ENCODE measurements around the gene USP43. TPM values are rescaled to one million over a fixed set of nuclear protein-coding genes. Genes with fewer than 3 reads are reported as not detected.

The USP43 gene
- total RNA-seq, 4 donors from 2014 or later, result 14.9 to 26.9 (median 20.0) TPM

GRCh38 chr17:9684955-9685621 lies 39.8 kb downstream of the USP43 start:
- H3K4me3 ChIP-seq, result no peak overlapping the region
- intact Hi-C loops (cut with DNase I; ENCODE audit: low total_unique reads) (no loop called here), in situ Hi-C loops (cut with MboI; ENCODE audit: low pct_ligation_motif_present in 1 of 4, low pct_unique_long_range_greater_than_20kb in 1 of 4, low sequenced_read_pairs in 3 of 4) (no loop called here)
- no peak overlapping the region for H3K27ac ChIP-seq
- TF ChIP-seq POLR2AphosphoS5 (IDR thresholded peaks at IDR 0.05) (no peak), POLR2A (IDR thresholded peaks at IDR 0.05) (no peak), CTCF (IDR thresholded peaks at IDR 0.05) (no peak), EP300 (IDR thresholded peaks at IDR 0.05; ENCODE audit: low read depth) (no peak)
- no peaks in the 10 kb centered on the region for H3K27me3 ChIP-seq
- WGBS, 2 donors (ENCODE audit: low coverage in 1 of 2), result 88 to 92% methylated on average over 4 to 10 of the region's 10 CpGs
- no peaks in the 10 kb centered on the region for H3K36me3 ChIP-seq
- H3K9me3 ChIP-seq, result no peaks in the 10 kb centered on the region
- no peaks in the 10 kb centered on the region for H3K4me1 ChIP-seq
- no peak for DNase-seq

DNA sequence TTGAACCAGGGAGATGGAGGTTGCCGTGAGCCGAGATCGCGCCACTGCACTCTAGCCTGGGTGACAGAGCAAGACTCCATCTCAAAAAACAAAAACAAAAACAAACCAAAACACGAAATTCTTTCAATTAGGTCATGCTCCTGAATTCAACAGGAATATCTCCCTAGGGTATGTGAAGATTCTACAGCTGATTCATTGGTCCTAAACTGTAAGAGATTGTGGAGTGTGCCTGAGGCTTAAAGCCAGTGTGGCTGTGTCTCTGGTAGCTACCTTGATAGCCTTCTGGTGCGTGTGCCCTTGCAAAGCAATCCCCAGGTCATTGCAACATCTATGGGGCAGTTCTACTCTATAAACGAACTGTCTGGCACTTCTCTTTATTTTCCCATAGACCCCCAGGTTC lies 48.4 kb downstream of the USP43 start:
- H3K27me3 ChIP-seq, result no peaks in the 10 kb centered on the region
- no peaks in the 10 kb centered on the region for H3K4me1 ChIP-seq
- no peak overlapping the region for H3K27ac ChIP-seq
- no peak for TF ChIP-seq POLR2A (IDR thresholded peaks at IDR 0.05)
- no peak for TF ChIP-seq CTCF (IDR thresholded peaks at IDR 0.05)
- no peak for TF ChIP-seq EP300 (IDR thresholded peaks at IDR 0.05; ENCODE audit: low read depth)
- no peak for TF ChIP-seq POLR2AphosphoS5 (IDR thresholded peaks at IDR 0.05)
- no peak overlapping the region for H3K4me3 ChIP-seq
- WGBS, 2 donors (ENCODE audit: low coverage in 1 of 2), result 85 to 100% methylated on average over 1 to 7 of the region's 7 CpGs
- in situ Hi-C loops (cut with MboI; ENCODE audit: low pct_ligation_motif_present in 1 of 4, low pct_unique_long_range_greater_than_20kb in 1 of 4, low sequenced_read_pairs in 3 of 4), result no loop called here
- no peak for DNase-seq
- intact Hi-C loops (cut with DNase I; ENCODE audit: low total_unique reads), result no loop called here
- no peaks in the 10 kb centered on the region for H3K9me3 ChIP-seq
- peaks cover 0 to 4% (median 0%) of the 10 kb centered on the region in 4 donors for H3K36me3 ChIP-seq

DNA sequence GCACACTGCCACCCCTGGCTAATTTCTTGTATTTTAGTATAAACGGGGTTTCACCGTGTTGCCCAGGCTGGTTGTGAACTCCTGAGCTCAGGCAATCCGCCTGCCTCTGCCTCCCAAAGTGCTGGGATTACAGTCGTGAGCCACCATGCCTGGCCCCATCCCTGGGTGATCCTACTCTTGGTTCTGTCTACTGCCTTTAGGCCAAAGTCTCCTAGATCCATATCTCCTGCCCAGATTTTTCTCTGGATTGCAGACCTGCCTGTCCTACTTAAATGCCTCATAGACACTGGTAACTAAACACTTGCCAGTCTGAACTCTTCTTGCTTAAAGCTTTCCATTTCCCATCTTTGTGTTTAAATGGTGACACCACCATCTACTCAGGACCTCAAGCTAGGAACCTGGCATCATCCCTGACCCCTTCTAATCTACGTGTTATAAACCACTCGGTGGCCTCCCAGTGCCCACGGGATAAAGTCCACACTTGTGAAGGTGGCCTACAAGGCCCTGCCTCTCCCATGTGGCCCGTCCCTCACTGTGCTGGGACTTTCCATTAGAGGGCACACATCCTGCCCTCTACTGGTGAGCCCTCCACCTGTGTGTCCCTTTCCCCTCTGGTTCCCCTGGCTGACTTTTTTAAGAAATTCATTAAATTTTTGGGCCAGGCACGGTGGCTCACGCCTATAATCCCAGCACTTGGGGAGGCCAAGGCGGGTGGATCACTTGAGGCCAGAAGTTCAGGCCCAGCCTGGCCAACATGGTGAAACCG lies 51.1 kb downstream of the USP43 start:
- WGBS, 2 donors (ENCODE audit: low coverage in 1 of 2), result 87 to 88% methylated on average over 6 to 12 of the region's 12 CpGs
- Histone ChIP-seq H3K27me3 (no peaks in the 10 kb centered on the region), H3K4me3 (no peak overlapping the region), H3K27ac (no peak overlapping the region), H3K36me3 (peaks cover 0 to 4% (median 0%) of the 10 kb centered on the region in 4 donors), H3K9me3 (no peaks in the 10 kb centered on the region), H3K4me1 (no peaks in the 10 kb centered on the region)
- TF ChIP-seq POLR2AphosphoS5 (IDR thresholded peaks at IDR 0.05), result no peak
- no peak for TF ChIP-seq CTCF (IDR thresholded peaks at IDR 0.05)
- TF ChIP-seq EP300 (IDR thresholded peaks at IDR 0.05; ENCODE audit: low read depth), result no peak
- TF ChIP-seq POLR2A (IDR thresholded peaks at IDR 0.05), result no peak
- no peak for DNase-seq
- intact Hi-C loops (cut with DNase I; ENCODE audit: low total_unique reads), result no loop called here
- in situ Hi-C loops (cut with MboI; ENCODE audit: low pct_ligation_motif_present in 1 of 4, low pct_unique_long_range_greater_than_20kb in 1 of 4, low sequenced_read_pairs in 3 of 4), result no loop called here

GRCh38 chr17:9700136-9700535 lies 54.8 kb downstream of the USP43 start:
- TF ChIP-seq POLR2AphosphoS5 (IDR thresholded peaks at IDR 0.05) (no peak), CTCF (IDR thresholded peaks at IDR 0.05) (no peak), EP300 (IDR thresholded peaks at IDR 0.05; ENCODE audit: low read depth) (no peak), POLR2A (IDR thresholded peaks at IDR 0.05) (no peak)
- WGBS, 2 donors (ENCODE audit: low coverage in 1 of 2), result 86% methylated on average over 7 of the region's 7 CpGs; no CpG with 5 or more reads in 1 of the 2 donors

More at GRCh38 chr17:9700136-9700535, 54.8 kb downstream of the USP43 start:
- in situ Hi-C loops (cut with MboI; ENCODE audit: low pct_ligation_motif_present in 1 of 4, low pct_unique_long_range_greater_than_20kb in 1 of 4, low sequenced_read_pairs in 3 of 4), result no loop called here
- H3K4me3 ChIP-seq, result no peak overlapping the region
- no peak for DNase-seq
- H3K9me3 ChIP-seq, result no peaks in the 10 kb centered on the region
- no peaks in the 10 kb centered on the region for H3K36me3 ChIP-seq
- H3K27ac ChIP-seq, result no peak overlapping the region
- H3K27me3 ChIP-seq, result no peaks in the 10 kb centered on the region
- intact Hi-C loops (cut with DNase I; ENCODE audit: low total_unique reads), result no loop called here
- H3K4me1 ChIP-seq, result no peaks in the 10 kb centered on the region

Measured in transverse colon (tissue), 4 donors.